Panc1 (cell line): Measurements from ENCODE around the gene LAMB1. TPM values are rescaled to one million over a fixed set of nuclear protein-coding genes. Genes with fewer than 3 reads are reported as not detected.

ENCODE experiments used
- ATAC-seq: fragments of 200-7000 bp; cut with Tn5 transposase; 2 replicates; pipeline ENCODE4 v1.9.1; 2020; ENCODE audit warnings: mild to moderate bottlenecking, moderate library complexity
- BruUV-seq: library from RNA; stranded (reverse); fragments of 400-500 nt; replicated peaks from 2 replicates; lab custom pipeline; 2021; lab: Mats Ljungman, UMichigan
- CTCF ChIA-PET: fragments of 300-600 bp; sonication (Branson Sonifier 250); formaldehyde crosslinking; loops from one replicate; lab custom pipeline; 2022; ENCODE audit warnings: antibody characterized with exemption; lab: Charles Lee
- POLR2A ChIA-PET: fragments of 300-600 bp; sonication (Branson Sonifier 250); formaldehyde crosslinking; loops from one replicate; lab custom pipeline; 2022; ENCODE audit warnings: antibody characterized with exemption; lab: Charles Lee
- DNase-seq: peaks from one replicate; pipeline ENCODE4 v3.0.0-alpha.2; 2010; ENCODE audit warnings: low read depth, low spot score
- H3K27ac ChIP-seq: 2 replicates; pipeline ENCODE4 v1.5.1; 2011; ENCODE audit warnings: mild to moderate bottlenecking, low read length, inconsistent platforms
- H3K27me3 ChIP-seq: fragments of 200-500 bp; sonication (Bioruptor generic); 2 replicates; pipeline ENCODE4 v1.6.0; 2014; ENCODE audit warnings: low read length, inconsistent platforms; ENCODE audit not compliant: control insufficient read depth, insufficient read depth
- H3K36me3 ChIP-seq: fragments of 200-500 bp; sonication (Bioruptor generic); 2 replicates; pipeline ENCODE4 v1.5.1; 2014; ENCODE audit warnings: inconsistent platforms, mild to moderate bottlenecking, low read length, moderate library complexity; ENCODE audit not compliant: control insufficient read depth, insufficient read depth
- H3K4me1 ChIP-seq: 2 replicates; pipeline ENCODE4 v1.5.1; 2011; ENCODE audit warnings: inconsistent platforms, mild to moderate bottlenecking, low read length, moderate library complexity; ENCODE audit not compliant: control insufficient read depth, insufficient read depth
- H3K4me3 ChIP-seq, 2 experiments: 2 replicates each; pipeline ENCODE4 v1.5.1; 2011 to 2012; ENCODE audit warnings: low read depth in 2 of 2, low read length in 2 of 2, mild to moderate bottlenecking in 2 of 2, inconsistent platforms in 1 of 2, moderate library complexity in 1 of 2
- H3K9me3 ChIP-seq: fragments of 200-500 bp; sonication (Bioruptor generic); 2 replicates; pipeline ENCODE4 v1.5.1; 2014; ENCODE audit warnings: low read depth, mild to moderate bottlenecking, inconsistent platforms, low read length, moderate library complexity; ENCODE audit not compliant: control insufficient read depth, insufficient read depth
- CTCF ChIP-seq: fragments of 450-650 bp; IDR thresholded peaks from 2 replicates; pipeline ENCODE4 v1.5.1; 2017; ENCODE audit warnings: mild to moderate bottlenecking
- POLR2AphosphoS5 ChIP-seq: IDR thresholded peaks from 2 replicates; pipeline ENCODE4 v1.6.1; 2012; ENCODE audit warnings: mild to moderate bottlenecking, low read depth, low read length, moderate library complexity
- REST ChIP-seq, 2 experiments: IDR thresholded peaks; 2 replicates each; pipeline ENCODE4 v1.6.1; 2011 to 2012; ENCODE audit warnings: low read depth in 2 of 2, control low read depth in 1 of 2, low read length in 1 of 2, mild to moderate bottlenecking in 1 of 2, moderate library complexity in 1 of 2; ENCODE audit not compliant: insufficient read depth in 1 of 2
- SIN3A ChIP-seq: IDR thresholded peaks from 2 replicates; pipeline ENCODE4 v1.6.1; 2012; ENCODE audit warnings: low read depth, mild to moderate bottlenecking, low read length, moderate library complexity, borderline replicate concordance; ENCODE audit not compliant: insufficient read depth
- TCF7L2 ChIP-seq: IDR thresholded peaks from 2 replicates; pipeline ENCODE4 v1.6.1; 2011; ENCODE audit warnings: mild to moderate bottlenecking, low read depth, low read length, inconsistent platforms
- in situ Hi-C: cut with HindIII; loops from 2 replicates; pipeline ENCODE4 v1.10.0; 2016; ENCODE audit warnings: low sequenced_read_pairs, low pct_unique_long_range_greater_than_20kb
- intact Hi-C: fragments of 100-400 bp; cut with micrococcal nuclease; formaldehyde crosslinking; loops from one replicate; pipeline ENCODE4 v1.10.0; 2022; ENCODE audit not compliant: unreplicated experiment
- total RNA-seq: library from RNA; stranded (reverse); gene quantifications from one replicate; pipeline ENCODE4 v1.2.1, GENCODE V29; 2021; ENCODE audit not compliant: unreplicated experiment

Gene LAMB1
- total RNA-seq, 1 experiment from 2014 or later = 204 TPM

- Histone ChIP-seq H3K4me1 (peaks cover 3% of the 10 kb centered on the region; the same call in 1 of the 2 replicates), H3K4me3 (no peak overlapping the region), H3K27ac (no peak overlapping the region), H3K27me3 (peaks cover 2% of the 10 kb centered on the region; the same call in 1 of the 2 replicates), H3K9me3 (no peaks in the 10 kb centered on the region), H3K36me3 (no peaks in the 10 kb centered on the region)
- intact Hi-C loops = loop anchor here (5.0 to 10.0 kb wide), 2 partner anchors 415 to 672 kb away; no protein-coding TSS in a partner anchor
- ChIA-PET CTCF (interaction anchor here (1.5 kb wide), 1 partner anchor 134 kb away, joined by 6 read pairs; no protein-coding TSS in a partner anchor), POLR2A (no interaction called here)
- DNase-seq = no peak
- in situ Hi-C loops = no loop called here
- ATAC-seq = no peak
- TF ChIP-seq REST (IDR thresholded peaks at IDR 0.05; ENCODE audit: insufficient read depth in 1 of 2, low read depth in 2 of 2, low read length in 1 of 2) (no peak), SIN3A (no peak), CTCF (no peak), POLR2AphosphoS5 (no peak), TCF7L2 (no peak)
- no TSS peak for BruUV-seq
These were observed 126.0 kb downstream of the LAMB1 start for GRCh38 chr7:107876916-107877315.

- no TSS peak for BruUV-seq
- intact Hi-C loops (loop anchor here (2.0 to 10.0 kb wide), 3 partner anchors 132 to 670 kb away; no protein-coding TSS in a partner anchor), in situ Hi-C loops (no loop called here)
- H3K4me3 ChIP-seq = no peak overlapping the region
- POLR2A ChIA-PET = interaction anchor here (0.6 kb wide), 3 partner anchors 132 to 413 kb away, joined by 3 to 5 read pairs (median 3); no protein-coding TSS in a partner anchor
- TF ChIP-seq POLR2AphosphoS5 (no peak), SIN3A (no peak), CTCF (peak; percentile 79), REST (IDR thresholded peaks at IDR 0.05; ENCODE audit: insufficient read depth in 1 of 2, low read depth in 2 of 2, low read length in 1 of 2) (no peak), TCF7L2 (no peak)
- CTCF ChIA-PET = interaction anchor here (0.6 to 1.2 kb wide), 24 partner anchors 10 to 1082 kb away, joined by 3 to 26 read pairs (median 4); partner anchors contain the start of genes CBLL1 and HBP1
- H3K9me3 ChIP-seq = no peaks in the 10 kb centered on the region
- no peaks in the 10 kb centered on the region for H3K36me3 ChIP-seq
- ATAC-seq = peak; percentile 90
- peaks cover 2% of the 10 kb centered on the region; the same call in 1 of the 2 replicates for H3K27me3 ChIP-seq
- DNase-seq = peak; percentile 67
- H3K4me1 ChIP-seq = peaks cover 3% of the 10 kb centered on the region; the same call in 1 of the 2 replicates
- H3K27ac ChIP-seq = no peak overlapping the region
These were observed 128.1 kb downstream of the LAMB1 start for GRCh38 chr7:107874605-107875446.
